SU-DHL-6 (cell line): ENCODE results near the gene GAN.

Experiments used
- CTCF ChIP-seq: fragments of 200-600 bp; sonication (generic); IDR thresholded peaks from one replicate; pipeline ENCODE4 v1.5.1; 2017; ENCODE audit warnings: antibody characterized with exemption, mild to moderate bottlenecking, low read length, moderate library complexity; ENCODE audit not compliant: insufficient read depth, poor library complexity, severe bottlenecking
- EZH2phosphoT487 ChIP-seq: fragments of 200-600 bp; sonication (generic), shearing (Covaris generic); conservative IDR thresholded peaks from 2 replicates; pipeline ENCODE4 v1.6.1; 2018; ENCODE audit warnings: mild to moderate bottlenecking, antibody characterized with exemption, low read length, moderate library complexity, mixed read lengths

GRCh38 chr16:81419806-81420205 is 105.0 kb downstream of the GAN start:
- TF ChIP-seq CTCF = no peak
- no peak for TF ChIP-seq EZH2phosphoT487
